Measurements from ENCODE around the gene INVS.

DNA sequence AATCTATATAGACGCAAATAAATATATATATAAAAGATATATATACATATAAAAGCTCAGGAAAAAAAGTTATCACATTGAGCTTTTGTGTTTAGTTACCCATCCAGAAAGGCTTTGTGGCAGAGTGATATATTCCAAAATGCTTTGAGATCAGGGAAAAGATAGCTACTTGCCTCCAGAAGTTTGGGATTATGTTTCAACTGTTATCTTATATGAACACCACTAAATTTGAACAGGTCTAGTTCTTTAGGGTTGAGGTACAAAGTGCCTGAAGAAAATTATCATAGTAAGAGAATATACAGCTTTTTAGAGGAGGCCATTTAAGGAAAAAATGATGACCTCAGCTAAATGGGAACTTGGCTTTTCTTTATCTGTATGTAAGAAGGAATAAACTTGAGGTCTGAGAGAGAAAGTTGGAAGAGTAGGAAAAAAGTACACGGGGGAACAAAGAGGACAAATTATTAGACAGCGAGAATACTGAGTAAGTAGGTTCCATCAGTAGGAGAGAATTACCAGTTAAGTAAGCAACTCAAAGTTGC is 2.6 kb upstream of the INVS start:
- TF ChIP-seq, protein P1, sequence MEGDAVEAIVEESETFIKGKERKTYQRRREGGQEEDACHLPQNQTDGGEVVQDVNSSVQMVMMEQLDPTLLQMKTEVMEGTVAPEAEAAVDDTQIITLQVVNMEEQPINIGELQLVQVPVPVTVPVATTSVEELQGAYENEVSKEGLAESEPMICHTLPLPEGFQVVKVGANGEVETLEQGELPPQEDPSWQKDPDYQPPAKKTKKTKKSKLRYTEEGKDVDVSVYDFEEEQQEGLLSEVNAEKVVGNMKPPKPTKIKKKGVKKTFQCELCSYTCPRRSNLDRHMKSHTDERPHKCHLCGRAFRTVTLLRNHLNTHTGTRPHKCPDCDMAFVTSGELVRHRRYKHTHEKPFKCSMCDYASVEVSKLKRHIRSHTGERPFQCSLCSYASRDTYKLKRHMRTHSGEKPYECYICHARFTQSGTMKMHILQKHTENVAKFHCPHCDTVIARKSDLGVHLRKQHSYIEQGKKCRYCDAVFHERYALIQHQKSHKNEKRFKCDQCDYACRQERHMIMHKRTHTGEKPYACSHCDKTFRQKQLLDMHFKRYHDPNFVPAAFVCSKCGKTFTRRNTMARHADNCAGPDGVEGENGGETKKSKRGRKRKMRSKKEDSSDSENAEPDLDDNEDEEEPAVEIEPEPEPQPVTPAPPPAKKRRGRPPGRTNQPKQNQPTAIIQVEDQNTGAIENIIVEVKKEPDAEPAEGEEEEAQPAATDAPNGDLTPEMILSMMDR (IDR thresholded peaks at IDR 0.05): no peak
- TF ChIP-seq POLR2AphosphoS5 (IDR thresholded peaks at IDR 0.05; ENCODE audit: insufficient read depth in 1 of 2, low read depth in 1 of 2): no peak
- no peak for TF ChIP-seq POLR2A (IDR thresholded peaks at IDR 0.05)
